Ascending aorta (tissue), 2 donors: Measurements from ENCODE around the gene ATP6V0A1. TPM values are rescaled to one million over a fixed set of nuclear protein-coding genes. Genes with fewer than 3 reads are reported as not detected.

Experiments
- DNase-seq, 2 donors: peaks; one replicate each; pipeline ENCODE4 v3.0.0-alpha.2; 2019; ENCODE audit warnings: low spot score in 2 of 2
- H3K27ac ChIP-seq, 2 donors: fragments of 200-600 bp; sonication (generic); one replicate each; pipeline ENCODE4 v1.5.1; 2016 to 2017; ENCODE audit warnings: mild to moderate bottlenecking in 1 of 2
- H3K27me3 ChIP-seq: fragments of 200-600 bp; sonication (generic); one replicate; pipeline ENCODE4 v1.5.1; 2017
- H3K36me3 ChIP-seq, 2 donors: fragments of 200-600 bp; sonication (generic); one replicate each; pipeline ENCODE4 v1.5.1; 2016
- H3K4me1 ChIP-seq, 2 donors: fragments of 200-600 bp; sonication (generic); one replicate each; pipeline ENCODE4 v1.5.1; 2016 to 2017; ENCODE audit warnings: mild to moderate bottlenecking in 1 of 2
- H3K4me3 ChIP-seq, 2 donors: fragments of 200-600 bp; sonication (generic); one replicate each; pipeline ENCODE4 v1.5.1; 2016 to 2017; ENCODE audit warnings: mild to moderate bottlenecking in 1 of 2
- H3K9me3 ChIP-seq, 2 donors: fragments of 200-600 bp; sonication (generic); one replicate each; pipeline ENCODE4 v1.5.1; 2016
- intact Hi-C: fragments of 100-400 bp; cut with DNase I; formaldehyde crosslinking; loops from one replicate; pipeline ENCODE4 v1.15.1; 2023
- total RNA-seq: library from RNA; depleted of rRNA; stranded (reverse); fragments of >200 nt; gene quantifications from one replicate; pipeline ENCODE4 v1.1.0, GENCODE V29; 2016
- TF ChIP-seq, protein P1 (sequence below), 3 experiments: fragments of 200-600 bp in 2 of 3; fragments of 450-650 bp in 1 of 3; sonication (generic) in 2 of 3; IDR thresholded peaks; one replicate each; pipeline ENCODE4 v1.5.1; 2016 to 2019; ENCODE audit warnings: antibody characterized with exemption in 3 of 3, mild to moderate bottlenecking in 1 of 3, moderate library complexity in 1 of 3

ATP6V0A1 gene
- total RNA-seq, 1 donor from 2014 or later: 59.0 TPM

DNA sequence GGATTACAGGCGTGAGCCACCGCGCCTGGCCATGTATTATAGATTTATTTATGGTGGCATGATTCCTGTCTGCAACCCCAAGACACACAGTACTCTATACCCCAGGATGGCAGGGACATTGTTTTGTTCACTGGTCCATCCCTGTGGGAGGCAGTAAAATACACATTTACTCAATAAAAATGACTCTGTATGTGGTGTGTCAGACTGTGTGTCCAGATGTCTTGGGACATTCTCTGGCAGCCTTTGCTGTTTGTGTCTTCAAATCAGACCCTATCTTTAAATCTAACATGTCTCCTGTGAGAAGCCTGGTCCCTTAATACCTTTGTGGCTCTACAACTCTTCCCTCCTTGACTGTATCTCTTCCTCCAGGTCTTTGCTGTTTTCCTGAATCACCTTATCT is 101.6 kb downstream of the ATP6V0A1 start:
- peak overlapping the region; percentile 4 to 33 for H3K27ac ChIP-seq
- no peaks in the 10 kb centered on the region for H3K9me3 ChIP-seq
- peaks cover 5 to 28% of the 10 kb centered on the region in 2 donors for H3K4me1 ChIP-seq
- TF ChIP-seq, protein P1, sequence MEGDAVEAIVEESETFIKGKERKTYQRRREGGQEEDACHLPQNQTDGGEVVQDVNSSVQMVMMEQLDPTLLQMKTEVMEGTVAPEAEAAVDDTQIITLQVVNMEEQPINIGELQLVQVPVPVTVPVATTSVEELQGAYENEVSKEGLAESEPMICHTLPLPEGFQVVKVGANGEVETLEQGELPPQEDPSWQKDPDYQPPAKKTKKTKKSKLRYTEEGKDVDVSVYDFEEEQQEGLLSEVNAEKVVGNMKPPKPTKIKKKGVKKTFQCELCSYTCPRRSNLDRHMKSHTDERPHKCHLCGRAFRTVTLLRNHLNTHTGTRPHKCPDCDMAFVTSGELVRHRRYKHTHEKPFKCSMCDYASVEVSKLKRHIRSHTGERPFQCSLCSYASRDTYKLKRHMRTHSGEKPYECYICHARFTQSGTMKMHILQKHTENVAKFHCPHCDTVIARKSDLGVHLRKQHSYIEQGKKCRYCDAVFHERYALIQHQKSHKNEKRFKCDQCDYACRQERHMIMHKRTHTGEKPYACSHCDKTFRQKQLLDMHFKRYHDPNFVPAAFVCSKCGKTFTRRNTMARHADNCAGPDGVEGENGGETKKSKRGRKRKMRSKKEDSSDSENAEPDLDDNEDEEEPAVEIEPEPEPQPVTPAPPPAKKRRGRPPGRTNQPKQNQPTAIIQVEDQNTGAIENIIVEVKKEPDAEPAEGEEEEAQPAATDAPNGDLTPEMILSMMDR (IDR thresholded peaks at IDR 0.05): no peak
- no peak for DNase-seq
- no peaks in the 10 kb centered on the region for H3K27me3 ChIP-seq
- H3K4me3 ChIP-seq: no peak overlapping the region
- intact Hi-C loops: loop anchor here (5.0 kb wide), 1 partner anchor 117 kb away; the partner anchor contains the start of gene PLEKHH3
- H3K36me3 ChIP-seq: peaks cover 8 to 10% of the 10 kb centered on the region in 2 donors

DNA sequence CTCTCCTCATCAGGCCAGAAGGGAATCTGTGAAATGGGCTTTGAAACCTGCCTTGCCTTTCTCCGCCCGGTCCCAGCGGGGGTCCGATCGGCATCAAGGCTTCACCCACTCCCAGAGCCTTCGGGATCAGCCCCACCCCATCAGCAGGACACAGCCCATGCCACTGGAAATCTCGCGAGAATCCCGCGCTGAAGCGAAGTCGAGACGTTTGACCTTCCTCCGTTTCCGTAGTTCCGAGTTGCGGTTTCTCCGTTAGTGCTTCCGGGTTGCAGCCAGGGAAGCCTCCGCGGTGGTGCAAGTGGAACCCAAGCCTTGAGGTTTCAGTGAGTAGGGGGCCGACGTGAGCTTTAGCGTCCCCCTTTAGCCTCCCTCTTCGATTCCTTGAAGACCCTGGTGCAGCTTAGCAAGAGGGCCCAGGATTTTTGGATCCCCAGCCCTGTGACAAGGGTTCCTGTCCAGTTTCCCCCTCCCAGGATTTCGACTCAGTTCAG is 103.3 kb downstream of the ATP6V0A1 start, which contains the start of gene COASY:
COASY (plus strand) TSS at position 252 of the 491 bp plus-strand sequence. CDS start 475 bp downstream, outside the sequence.
- peaks cover 16 to 19% of the 10 kb centered on the region in 2 donors for H3K36me3 ChIP-seq
- H3K4me3 ChIP-seq: peak within 1 kb of the TSS; percentile 84
- TF ChIP-seq, protein P1 (IDR thresholded peaks at IDR 0.05): no peak
- H3K9me3 ChIP-seq: no peaks in the 10 kb centered on the region
- peaks cover 5 to 31% of the 10 kb centered on the region in 2 donors for H3K4me1 ChIP-seq
- intact Hi-C loops: loop anchor here (1.0 to 5.0 kb wide), 2 partner anchors 26 to 115 kb away; partner anchors contain the start of genes NAGLU and PLEKHH3
- H3K27ac ChIP-seq: peak within 1 kb of the TSS; percentile 84 to 87
- DNase-seq: peak; percentile 78 to 97
- no peaks in the 10 kb centered on the region for H3K27me3 ChIP-seq

DNA sequence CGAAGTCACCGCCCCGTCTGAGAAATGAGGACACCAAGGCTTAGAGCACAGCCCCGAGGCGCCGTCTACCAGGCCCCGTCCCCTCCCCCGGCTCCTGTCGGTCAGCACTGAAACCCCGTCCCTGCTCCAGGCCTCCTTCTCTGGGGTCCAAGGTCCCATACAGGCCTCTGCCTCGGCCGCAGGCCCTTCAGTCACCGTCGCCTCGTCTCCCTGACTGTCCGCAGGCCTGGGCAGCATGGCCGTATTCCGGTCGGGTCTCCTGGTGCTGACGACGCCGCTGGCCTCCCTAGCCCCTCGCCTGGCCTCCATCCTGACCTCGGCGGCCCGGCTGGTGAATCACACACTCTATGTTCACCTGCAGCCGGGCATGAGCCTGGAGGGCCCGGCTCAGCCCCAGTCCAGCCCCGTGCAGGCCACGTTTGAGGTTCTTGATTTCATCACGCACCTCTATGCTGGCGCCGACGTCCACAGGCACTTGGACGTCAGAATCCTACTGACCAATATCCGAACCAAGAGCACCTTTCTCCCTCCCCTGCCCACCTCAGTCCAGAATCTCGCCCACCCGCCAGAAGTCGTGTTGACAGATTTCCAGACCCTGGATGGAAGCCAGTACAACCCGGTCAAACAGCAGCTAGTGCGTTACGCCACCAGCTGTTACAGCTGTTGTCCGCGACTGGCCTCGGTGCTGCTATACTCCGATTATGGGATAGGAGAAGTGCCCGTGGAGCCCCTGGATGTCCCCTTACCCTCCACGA is 103.9 kb downstream of the ATP6V0A1 start:
- no peaks in the 10 kb centered on the region for H3K9me3 ChIP-seq
- no peaks in the 10 kb centered on the region for H3K27me3 ChIP-seq
- H3K36me3 ChIP-seq: peaks cover 16 to 19% of the 10 kb centered on the region in 2 donors
- peak overlapping the region; percentile 84 to 87 for H3K27ac ChIP-seq
- intact Hi-C loops: loop anchor here (1.0 to 5.0 kb wide), 2 partner anchors 26 to 115 kb away; partner anchors contain the start of genes NAGLU and PLEKHH3
- DNase-seq: no peak
- peaks cover 5 to 31% of the 10 kb centered on the region in 2 donors for H3K4me1 ChIP-seq
- H3K4me3 ChIP-seq: peak overlapping the region; percentile 84
- TF ChIP-seq, protein P1 (IDR thresholded peaks at IDR 0.05): no peak

DNA sequence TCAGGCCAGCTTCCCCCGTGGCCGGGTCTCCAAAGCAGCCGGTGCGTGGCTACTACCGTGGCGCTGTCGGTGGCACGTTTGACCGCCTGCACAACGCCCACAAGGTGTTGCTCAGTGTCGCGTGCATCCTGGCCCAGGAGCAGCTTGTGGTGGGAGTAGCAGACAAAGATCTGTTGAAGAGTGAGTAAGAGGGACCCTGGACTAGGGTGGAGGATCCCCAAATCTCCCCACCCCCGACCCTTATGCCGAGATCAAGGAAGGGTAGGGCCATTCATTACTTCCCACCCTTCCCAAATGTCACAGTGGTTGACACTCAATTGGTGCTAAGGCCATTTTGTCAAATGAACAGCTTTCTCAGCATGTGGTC is 104.4 kb downstream of the ATP6V0A1 start:
- peak overlapping the region; percentile 84 for H3K4me3 ChIP-seq
- peak overlapping the region; percentile 84 to 87 for H3K27ac ChIP-seq
- H3K27me3 ChIP-seq: no peaks in the 10 kb centered on the region
- no peaks in the 10 kb centered on the region for H3K9me3 ChIP-seq
- H3K36me3 ChIP-seq: peaks cover 16 to 19% of the 10 kb centered on the region in 2 donors
- intact Hi-C loops: loop anchor here (5.0 kb wide), 1 partner anchor 114 kb away; the partner anchor contains the start of gene PLEKHH3
- no peak for DNase-seq
- peaks cover 5 to 35% of the 10 kb centered on the region in 2 donors for H3K4me1 ChIP-seq
- TF ChIP-seq, protein P1 (IDR thresholded peaks at IDR 0.05): no peak

DNA sequence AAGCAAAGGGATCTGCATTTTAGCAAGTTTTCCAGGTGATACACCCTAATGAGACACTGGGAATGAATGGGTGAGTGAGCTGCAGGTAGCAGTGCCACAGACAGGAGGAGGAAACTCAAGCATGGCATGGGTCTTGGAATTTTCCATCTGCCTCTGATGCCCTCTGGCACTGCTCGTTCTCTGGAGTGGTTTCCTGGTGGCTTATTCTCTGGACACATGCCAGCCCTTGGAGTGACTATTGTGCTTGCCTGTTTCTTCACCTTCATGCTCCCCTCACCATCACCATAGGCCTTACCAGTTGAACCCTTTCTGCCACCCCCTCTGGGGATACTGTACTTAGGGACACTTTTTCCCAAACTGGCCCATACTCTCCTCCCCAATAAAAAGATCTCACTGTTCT is 104.9 kb downstream of the ATP6V0A1 start:
- H3K27ac ChIP-seq: peak overlapping the region in 1 of 2 donors; percentile 19
- H3K36me3 ChIP-seq: peaks cover 16 to 21% of the 10 kb centered on the region in 2 donors
- intact Hi-C loops: loop anchor here (5.0 kb wide), 1 partner anchor 114 kb away; the partner anchor contains the start of gene PLEKHH3
- peak overlapping the region in 1 of 2 donors; percentile 84 for H3K4me3 ChIP-seq
- TF ChIP-seq, protein P1 (IDR thresholded peaks at IDR 0.05): no peak
- DNase-seq: no peak
- no peaks in the 10 kb centered on the region for H3K9me3 ChIP-seq
- H3K4me1 ChIP-seq: peaks cover 5 to 37% of the 10 kb centered on the region in 2 donors
- no peaks in the 10 kb centered on the region for H3K27me3 ChIP-seq
